ENCODE results near the gene PDYN. TPM values are rescaled to one million over a fixed set of nuclear protein-coding genes. Genes with fewer than 3 reads are reported as not detected.

The PDYN gene
- total and polyA plus RNA-seq, 10 of the 15 experiments (the other 5 are each of a cell fraction or from before 2014, with no cell fraction given): not detected

DNA sequence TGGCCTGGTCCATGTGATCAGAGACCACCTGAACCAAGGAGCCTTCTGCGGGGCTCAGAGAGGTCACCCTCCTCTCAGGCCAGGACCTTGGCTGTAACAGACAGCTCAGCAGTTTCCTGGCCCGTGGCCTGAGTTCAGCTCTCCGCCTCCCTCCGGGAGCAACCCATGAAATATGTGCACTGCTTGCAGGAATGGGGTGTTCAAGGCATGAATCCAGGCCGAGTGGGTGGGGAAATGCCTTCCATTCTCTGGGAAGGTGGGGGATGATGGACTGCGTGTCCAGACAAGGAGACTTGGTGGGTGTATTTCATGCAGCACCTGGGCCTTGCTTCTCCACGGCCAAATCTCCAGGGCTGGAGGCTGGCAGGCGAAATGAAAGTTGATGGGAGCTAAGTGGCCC is 52.6 kb downstream of the PDYN start:
- Histone ChIP-seq H3K27ac (ENCODE audit: control insufficient read depth, insufficient read depth) (no peak overlapping the region), H3K4me2 (ENCODE audit: control insufficient read depth, insufficient read depth) (no peak overlapping the region), H3K36me3 (ENCODE audit: control insufficient read depth in 2 of 2, insufficient read depth in 2 of 2, low read length in 1 of 2) (no peaks in the 10 kb centered on the region), H3K79me2 (ENCODE audit: control insufficient read depth, insufficient read depth, low read length) (no peaks in the 10 kb centered on the region), H3K9me3 (replicated peaks; ENCODE audit: control insufficient read depth, insufficient read depth, low read length) (no peaks in the 10 kb centered on the region), H3K9ac (ENCODE audit: control insufficient read depth, insufficient read depth, low read length) (no peak overlapping the region), H3K27me3 (replicated peaks in 1 of 2; ENCODE audit: control insufficient read depth in 2 of 2, insufficient read depth in 2 of 2, low read length in 1 of 2) (peaks cover 0 to 4% of the 10 kb centered on the region in 2 experiments; a peak in 3 of 4 replicates), H3K4me1 (ENCODE audit: control insufficient read depth, insufficient read depth, low read length) (no peaks in the 10 kb centered on the region), H4K20me1 (ENCODE audit: control insufficient read depth, insufficient read depth) (no peaks in the 10 kb centered on the region), H2AFZ (ENCODE audit: control insufficient read depth, low read depth, low read length) (no peak overlapping the region), H3K4me3 (no peak overlapping the region)
- BruUV-seq (replicated peaks): no TSS peak
- TF ChIP-seq PAX5 (IDR thresholded peaks at IDR 0.05; ENCODE audit: borderline replicate concordance, low read depth, low read length) (no peak), RUNX3 (IDR thresholded peaks at IDR 0.05; ENCODE audit: low read length) (no peak), STAT3 (IDR thresholded peaks at IDR 0.05; ENCODE audit: low read depth, low read length) (no peak), GABPA (IDR thresholded peaks at IDR 0.05; ENCODE audit: low read depth) (no peak), RB1 (IDR thresholded peaks at IDR 0.05; ENCODE audit: borderline replicate concordance) (no peak), WRNIP1 (IDR thresholded peaks at IDR 0.05; ENCODE audit: borderline replicate concordance, low read depth, low read length) (no peak), NR2C1 (IDR thresholded peaks at IDR 0.05) (no peak), TCF7 (IDR thresholded peaks at IDR 0.05; ENCODE audit: borderline replicate concordance) (no peak), CBX3 (IDR thresholded peaks at IDR 0.05; ENCODE audit: borderline replicate concordance, low read depth) (no peak), TAF1 (IDR thresholded peaks at IDR 0.05; ENCODE audit: borderline replicate concordance, low read depth, low read length) (no peak), BMI1 (IDR thresholded peaks at IDR 0.05; ENCODE audit: borderline replicate concordance) (no peak), SPI1 (IDR thresholded peaks at IDR 0.05; ENCODE audit: borderline replicate concordance, insufficient read depth, low read depth, low read length) (no peak)
- TF ChIP-seq, protein P1, sequence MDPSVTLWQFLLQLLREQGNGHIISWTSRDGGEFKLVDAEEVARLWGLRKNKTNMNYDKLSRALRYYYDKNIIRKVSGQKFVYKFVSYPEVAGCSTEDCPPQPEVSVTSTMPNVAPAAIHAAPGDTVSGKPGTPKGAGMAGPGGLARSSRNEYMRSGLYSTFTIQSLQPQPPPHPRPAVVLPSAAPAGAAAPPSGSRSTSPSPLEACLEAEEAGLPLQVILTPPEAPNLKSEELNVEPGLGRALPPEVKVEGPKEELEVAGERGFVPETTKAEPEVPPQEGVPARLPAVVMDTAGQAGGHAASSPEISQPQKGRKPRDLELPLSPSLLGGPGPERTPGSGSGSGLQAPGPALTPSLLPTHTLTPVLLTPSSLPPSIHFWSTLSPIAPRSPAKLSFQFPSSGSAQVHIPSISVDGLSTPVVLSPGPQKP (IDR thresholded peaks at IDR 0.05; ENCODE audit: low read depth, low read length): no peak
- TF ChIP-seq, protein P2, sequence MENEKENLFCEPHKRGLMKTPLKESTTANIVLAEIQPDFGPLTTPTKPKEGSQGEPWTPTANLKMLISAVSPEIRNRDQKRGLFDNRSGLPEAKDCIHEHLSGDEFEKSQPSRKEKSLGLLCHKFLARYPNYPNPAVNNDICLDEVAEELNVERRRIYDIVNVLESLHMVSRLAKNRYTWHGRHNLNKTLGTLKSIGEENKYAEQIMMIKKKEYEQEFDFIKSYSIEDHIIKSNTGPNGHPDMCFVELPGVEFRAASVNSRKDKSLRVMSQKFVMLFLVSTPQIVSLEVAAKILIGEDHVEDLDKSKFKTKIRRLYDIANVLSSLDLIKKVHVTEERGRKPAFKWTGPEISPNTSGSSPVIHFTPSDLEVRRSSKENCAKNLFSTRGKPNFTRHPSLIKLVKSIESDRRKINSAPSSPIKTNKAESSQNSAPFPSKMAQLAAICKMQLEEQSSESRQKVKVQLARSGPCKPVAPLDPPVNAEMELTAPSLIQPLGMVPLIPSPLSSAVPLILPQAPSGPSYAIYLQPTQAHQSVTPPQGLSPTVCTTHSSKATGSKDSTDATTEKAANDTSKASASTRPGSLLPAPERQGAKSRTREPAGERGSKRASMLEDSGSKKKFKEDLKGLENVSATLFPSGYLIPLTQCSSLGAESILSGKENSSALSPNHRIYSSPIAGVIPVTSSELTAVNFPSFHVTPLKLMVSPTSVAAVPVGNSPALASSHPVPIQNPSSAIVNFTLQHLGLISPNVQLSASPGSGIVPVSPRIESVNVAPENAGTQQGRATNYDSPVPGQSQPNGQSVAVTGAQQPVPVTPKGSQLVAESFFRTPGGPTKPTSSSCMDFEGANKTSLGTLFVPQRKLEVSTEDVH (IDR thresholded peaks at IDR 0.05; ENCODE audit: low read depth, partially characterized antibody): no peak
- TF ChIP-seq, protein P3, sequence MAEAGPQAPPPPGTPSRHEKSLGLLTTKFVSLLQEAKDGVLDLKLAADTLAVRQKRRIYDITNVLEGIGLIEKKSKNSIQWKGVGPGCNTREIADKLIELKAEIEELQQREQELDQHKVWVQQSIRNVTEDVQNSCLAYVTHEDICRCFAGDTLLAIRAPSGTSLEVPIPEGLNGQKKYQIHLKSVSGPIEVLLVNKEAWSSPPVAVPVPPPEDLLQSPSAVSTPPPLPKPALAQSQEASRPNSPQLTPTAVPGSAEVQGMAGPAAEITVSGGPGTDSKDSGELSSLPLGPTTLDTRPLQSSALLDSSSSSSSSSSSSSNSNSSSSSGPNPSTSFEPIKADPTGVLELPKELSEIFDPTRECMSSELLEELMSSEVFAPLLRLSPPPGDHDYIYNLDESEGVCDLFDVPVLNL (IDR thresholded peaks at IDR 0.05; ENCODE audit: low read depth, low read length): no peak
- intact Hi-C loops (cut with micrococcal nuclease; ENCODE audit: unreplicated experiment): no loop called here
- ChIA-PET SMC1A (ENCODE audit: uncharacterized antibody, unreplicated experiment) (no interaction called here), RAD21 (ENCODE audit: unreplicated experiment) (no interaction called here), CTCF (interaction anchor here (1.1 kb wide), 1 partner anchor 140 kb away, joined by 3 read pairs; no protein-coding TSS in a partner anchor), POLR2A (no interaction called here)
- FAIRE-seq (no peak), DNase-seq (ENCODE audit: low read depth, low spot score) (no peak), ATAC-seq (no peak)
- in situ Hi-C loops (cut with MboI): no loop called here
- WGBS (ENCODE audit: insufficient coverage, insufficient replicate concordance, low lambda C conversion rate, missing lambda C conversion rate): 24% methylated on average over 8 of the region's 8 CpGs

Data from GM12878 (cell line).